ENCODE results near the gene SMARCC1.
"Not testable (repeated sequence)": the region's sequence is repeated elsewhere in the genome, so short reads cannot be mapped to it uniquely, and the experiment has no call there.

The SMARCC1 gene

GRCh38 chr3:47722859-47723258 is 58.8 kb downstream of the SMARCC1 start:
- Histone ChIP-seq H4K20me1 (ENCODE audit: low read depth, low read length) (no peaks in the 10 kb centered on the region), H3K9me3 (ENCODE audit: insufficient read depth, low read length) (no peaks in the 10 kb centered on the region), H3K79me2 (ENCODE audit: insufficient read depth, low read length) (peaks cover 16% of the 10 kb centered on the region; the same call in 1 of the 2 replicates), H3K36me3 (ENCODE audit: low read length) (peaks cover 9% of the 10 kb centered on the region; the same call in 1 of the 2 replicates), H3F3A (ENCODE audit: insufficient read depth) (no peaks in the 10 kb centered on the region), H3K4me2 (ENCODE audit: low read depth, low read length, poor library complexity, severe bottlenecking) (no peak overlapping the region), H3K9ac (ENCODE audit: low read length) (no peak overlapping the region), H2AFZ (ENCODE audit: low read depth, low read length, severe bottlenecking) (no peak overlapping the region), H3K27me3 (ENCODE audit: low read length) (no peaks in the 10 kb centered on the region), H3K4me3 (ENCODE audit: insufficient read depth, low read length, poor library complexity, severe bottlenecking) (no peak overlapping the region), H3K9me2 (replicated peaks; ENCODE audit: insufficient read depth, low read length) (no peaks in the 10 kb centered on the region), H3K27ac (ENCODE audit: low read depth, low read length) (no peak overlapping the region)
- no peak for TF ChIP-seq EZH2phosphoT487 (conservative IDR thresholded peaks at IDR 0.05; ENCODE audit: low read length)
- TF ChIP-seq CTCF (IDR thresholded peaks at IDR 0.05; ENCODE audit: insufficient read depth, low read length, poor library complexity, severe bottlenecking), result no peak

- H2AFZ ChIP-seq (ENCODE audit: low read depth, low read length, severe bottlenecking); H3K27me3 ChIP-seq (ENCODE audit: low read length); H3F3A ChIP-seq (ENCODE audit: insufficient read depth); H4K20me1 ChIP-seq (ENCODE audit: low read depth, low read length); H3K9ac ChIP-seq (ENCODE audit: low read length); H3K79me2 ChIP-seq (ENCODE audit: insufficient read depth, low read length); H3K9me3 ChIP-seq (ENCODE audit: insufficient read depth, low read length); H3K4me3 ChIP-seq (ENCODE audit: insufficient read depth, low read length, poor library complexity, severe bottlenecking); H3K4me2 ChIP-seq (ENCODE audit: low read depth, low read length, poor library complexity, severe bottlenecking); H3K9me2 ChIP-seq (replicated peaks; ENCODE audit: insufficient read depth, low read length); H3K27ac ChIP-seq (ENCODE audit: low read depth, low read length): not testable (repeated sequence)
- H3K36me3 ChIP-seq (ENCODE audit: low read length), result peaks cover 25% of the 10 kb centered on the region
These were observed 64.2 kb downstream of the SMARCC1 start for GRCh38 chr3:47717448-47717847.

- Histone ChIP-seq H3K9ac (ENCODE audit: low read length) (no peak overlapping the region), H4K20me1 (ENCODE audit: low read depth, low read length) (no peaks in the 10 kb centered on the region), H2AFZ (ENCODE audit: low read depth, low read length, severe bottlenecking) (no peak overlapping the region), H3F3A (ENCODE audit: insufficient read depth) (no peaks in the 10 kb centered on the region), H3K4me2 (ENCODE audit: low read depth, low read length, poor library complexity, severe bottlenecking) (no peak overlapping the region), H3K27me3 (ENCODE audit: low read length) (no peaks in the 10 kb centered on the region), H3K27ac (ENCODE audit: low read depth, low read length) (no peak overlapping the region), H3K4me3 (ENCODE audit: insufficient read depth, low read length, poor library complexity, severe bottlenecking) (no peak overlapping the region), H3K36me3 (ENCODE audit: low read length) (peaks cover 30% of the 10 kb centered on the region), H3K9me3 (ENCODE audit: insufficient read depth, low read length) (no peaks in the 10 kb centered on the region), H3K9me2 (replicated peaks; ENCODE audit: insufficient read depth, low read length) (no peaks in the 10 kb centered on the region), H3K79me2 (ENCODE audit: insufficient read depth, low read length) (no peaks in the 10 kb centered on the region; the same call in 1 of the 2 replicates)
- no peak for TF ChIP-seq EZH2phosphoT487 (conservative IDR thresholded peaks at IDR 0.05; ENCODE audit: low read length)
- no peak for TF ChIP-seq CTCF (IDR thresholded peaks at IDR 0.05; ENCODE audit: insufficient read depth, low read length, poor library complexity, severe bottlenecking)
These were observed 65.0 kb downstream of the SMARCC1 start for GRCh38 chr3:47716656-47717055.

GRCh38 chr3:47715928-47716327 is 65.8 kb downstream of the SMARCC1 start:
- TF ChIP-seq CTCF (IDR thresholded peaks at IDR 0.05; ENCODE audit: insufficient read depth, low read length, poor library complexity, severe bottlenecking) (no peak), EZH2phosphoT487 (conservative IDR thresholded peaks at IDR 0.05; ENCODE audit: low read length) (no peak)
- peaks cover 35% of the 10 kb centered on the region for H3K36me3 ChIP-seq (ENCODE audit: low read length)

More at GRCh38 chr3:47715928-47716327, 65.8 kb downstream of the SMARCC1 start:
- H3K4me3 ChIP-seq (ENCODE audit: insufficient read depth, low read length, poor library complexity, severe bottlenecking), result no peak overlapping the region
- H3K79me2 ChIP-seq (ENCODE audit: insufficient read depth, low read length), result no peaks in the 10 kb centered on the region; the same call in 1 of the 2 replicates
- H4K20me1 ChIP-seq (ENCODE audit: low read depth, low read length), result no peaks in the 10 kb centered on the region
- no peak overlapping the region for H2AFZ ChIP-seq (ENCODE audit: low read depth, low read length, severe bottlenecking)
- no peak overlapping the region for H3K4me2 ChIP-seq (ENCODE audit: low read depth, low read length, poor library complexity, severe bottlenecking)
- no peak overlapping the region for H3K27ac ChIP-seq (ENCODE audit: low read depth, low read length)
- H3K9ac ChIP-seq (ENCODE audit: low read length), result no peak overlapping the region
- no peaks in the 10 kb centered on the region for H3K9me3 ChIP-seq (ENCODE audit: insufficient read depth, low read length)
- no peaks in the 10 kb centered on the region for H3K27me3 ChIP-seq (ENCODE audit: low read length)
- no peaks in the 10 kb centered on the region for H3F3A ChIP-seq (ENCODE audit: insufficient read depth)
- no peaks in the 10 kb centered on the region for H3K9me2 ChIP-seq (replicated peaks; ENCODE audit: insufficient read depth, low read length)
